ENCODE measurements around the gene CCDC117.
"Not testable (repeated sequence)": the region's sequence is repeated elsewhere in the genome, so short reads cannot be mapped to it uniquely, and the experiment has no call there.

CCDC117 gene

GRCh38 chr22:28819253-28820096 lies 47.0 kb downstream of the CCDC117 start:
- H3K4me3 ChIP-seq (ENCODE audit: low read depth, low read length), result no peak overlapping the region
- TF ChIP-seq MAX (IDR thresholded peaks at IDR 0.05; ENCODE audit: low read depth, low read length), result no peak
- no peak for TF ChIP-seq MYC (IDR thresholded peaks at IDR 0.05; ENCODE audit: low read depth, low read length)
- TF ChIP-seq CTCF (IDR thresholded peaks at IDR 0.05; ENCODE audit: low read depth, low read length), result no peak
- no peak for TF ChIP-seq POLR2A (IDR thresholded peaks at IDR 0.05; ENCODE audit: extremely low read depth, insufficient read length)
- no peak for DNase-seq (ENCODE audit: low read depth)

- no peak for TF ChIP-seq MYC (IDR thresholded peaks at IDR 0.05; ENCODE audit: low read depth, low read length)
- no peak for TF ChIP-seq CTCF (IDR thresholded peaks at IDR 0.05; ENCODE audit: low read depth, low read length)
- H3K4me3 ChIP-seq (ENCODE audit: low read depth, low read length), result no peak overlapping the region
- no peak for DNase-seq (ENCODE audit: low read depth)
These were observed 48.4 kb downstream of the CCDC117 start for GRCh38 chr22:28820885-28821284.

GRCh38 chr22:28821452-28821851 lies 49.0 kb downstream of the CCDC117 start:
- no peak for DNase-seq (ENCODE audit: low read depth)
- no peak for TF ChIP-seq MAX (IDR thresholded peaks at IDR 0.05; ENCODE audit: low read depth, low read length)
- TF ChIP-seq POLR2A (IDR thresholded peaks at IDR 0.05; ENCODE audit: extremely low read depth, insufficient read length), result no peak
- no peak for TF ChIP-seq MYC (IDR thresholded peaks at IDR 0.05; ENCODE audit: low read depth, low read length)
- TF ChIP-seq CTCF (IDR thresholded peaks at IDR 0.05; ENCODE audit: low read depth, low read length), result no peak
- no peak overlapping the region for H3K4me3 ChIP-seq (ENCODE audit: low read depth, low read length)

GRCh38 chr22:28822930-28823551 lies 50.5 kb downstream of the CCDC117 start:
- H3K4me3 ChIP-seq (ENCODE audit: low read depth, low read length), result no peak overlapping the region
- TF ChIP-seq CTCF (IDR thresholded peaks at IDR 0.05; ENCODE audit: low read depth, low read length), result no peak
- no peak for TF ChIP-seq MAX (IDR thresholded peaks at IDR 0.05; ENCODE audit: low read depth, low read length)
- TF ChIP-seq POLR2A (IDR thresholded peaks at IDR 0.05; ENCODE audit: extremely low read depth, insufficient read length), result no peak
- no peak for TF ChIP-seq MYC (IDR thresholded peaks at IDR 0.05; ENCODE audit: low read depth, low read length)
- DNase-seq (ENCODE audit: low read depth), result no peak

GRCh38 chr22:28824455-28824854 lies 52.0 kb downstream of the CCDC117 start:
- DNase-seq (ENCODE audit: low read depth); H3K4me3 ChIP-seq (ENCODE audit: low read depth, low read length): not testable (repeated sequence)

GRCh38 chr22:28826430-28826829 lies 53.9 kb downstream of the CCDC117 start:
- not testable (repeated sequence) for H3K4me3 ChIP-seq (ENCODE audit: low read depth, low read length); DNase-seq (ENCODE audit: low read depth)

GRCh38 chr22:28826921-28827320 lies 54.4 kb downstream of the CCDC117 start:
- TF ChIP-seq CTCF (IDR thresholded peaks at IDR 0.05; ENCODE audit: low read depth, low read length), result no peak
- TF ChIP-seq MAX (IDR thresholded peaks at IDR 0.05; ENCODE audit: low read depth, low read length), result no peak
- TF ChIP-seq POLR2A (IDR thresholded peaks at IDR 0.05; ENCODE audit: extremely low read depth, insufficient read length), result no peak
- no peak for TF ChIP-seq MYC (IDR thresholded peaks at IDR 0.05; ENCODE audit: low read depth, low read length)
- no peak overlapping the region for H3K4me3 ChIP-seq (ENCODE audit: low read depth, low read length)
- no peak for DNase-seq (ENCODE audit: low read depth)
